CD8-positive, alpha-beta memory T cell (primary cell): ENCODE results near the gene SEC14L5. TPM values are rescaled to one million over a fixed set of nuclear protein-coding genes. Genes with fewer than 3 reads are reported as not detected.

ENCODE experiments used
- CTCF ChIA-PET: fragments of 350-600 bp; sonication (Branson Sonifier 250); formaldehyde crosslinking; loops from one replicate; lab custom pipeline; 2021; ENCODE audit warnings: antibody characterized with exemption; lab: Charles Lee
- POLR2A ChIA-PET: fragments of 350-600 bp; sonication (Branson Sonifier 250); formaldehyde crosslinking; loops from one replicate; lab custom pipeline; 2021; ENCODE audit warnings: antibody characterized with exemption; lab: Charles Lee
- DNase-seq, 5 donors: peaks; one replicate each; pipeline versions ENCODE4 v3.0.0 to v3.0.0-alpha.2; 2020 to 2022; ENCODE audit warnings: mixed read lengths in 1 of 5
- H3K27ac ChIP-seq: one replicate; pipeline ENCODE4 v1.7.0; 2013; ENCODE audit warnings: low read depth, mild to moderate bottlenecking, low read length, moderate library complexity
- H3K27me3 ChIP-seq: 2 replicates; pipeline ENCODE4 v1.7.0; 2013; ENCODE audit warnings: low read length, mild to moderate bottlenecking; ENCODE audit not compliant: insufficient read depth, poor library complexity, severe bottlenecking
- H3K36me3 ChIP-seq: 2 replicates; pipeline ENCODE4 v1.7.0; 2013; ENCODE audit warnings: mild to moderate bottlenecking, low read length, moderate library complexity; ENCODE audit not compliant: insufficient read depth
- H3K4me1 ChIP-seq: 2 replicates; pipeline ENCODE4 v1.7.0; 2013; ENCODE audit warnings: mild to moderate bottlenecking, low read length, moderate library complexity; ENCODE audit not compliant: insufficient read depth
- H3K4me3 ChIP-seq: 2 replicates; pipeline ENCODE4 v1.7.0; 2013; ENCODE audit warnings: mild to moderate bottlenecking, low read length
- H3K9me3 ChIP-seq: 2 replicates; pipeline ENCODE4 v1.7.0; 2013; ENCODE audit warnings: mild to moderate bottlenecking, low read length
- H3K27ac Mint-ChIP-seq, 8 donors: one replicate each; pipeline ENCODE4 v1.8.0; 2020 to 2021; ENCODE audit warnings: mixed read lengths in 8 of 8, mild to moderate bottlenecking in 6 of 8, inconsistent platforms in 3 of 8, moderate library complexity in 3 of 8
- H3K27me3 Mint-ChIP-seq, 2 donors: one replicate each; pipeline ENCODE4 v1.8.0; 2020 to 2021; ENCODE audit warnings: mixed read lengths in 2 of 2, mild to moderate bottlenecking in 1 of 2, moderate library complexity in 1 of 2
- H3K36me3 Mint-ChIP-seq, 3 donors: one replicate each; pipeline ENCODE4 v1.8.0; 2020 to 2021; ENCODE audit warnings: mixed read lengths in 3 of 3, inconsistent platforms in 1 of 3, mild to moderate bottlenecking in 1 of 3
- H3K4me1 Mint-ChIP-seq, 3 donors: one replicate each; pipeline ENCODE4 v1.8.0; 2020 to 2021; ENCODE audit warnings: mixed read lengths in 3 of 3, inconsistent platforms in 1 of 3, mild to moderate bottlenecking in 1 of 3
- H3K4me3 Mint-ChIP-seq, 7 donors: one replicate each; pipeline ENCODE4 v1.8.0; 2020 to 2021; ENCODE audit warnings: mixed read lengths in 7 of 7, mild to moderate bottlenecking in 6 of 7, moderate library complexity in 4 of 7, inconsistent platforms in 2 of 7
- H3K9me3 Mint-ChIP-seq, 5 donors: one replicate each; pipeline ENCODE4 v1.8.0; 2020 to 2022; ENCODE audit warnings: mixed read lengths in 5 of 5, mild to moderate bottlenecking in 3 of 5, moderate library complexity in 2 of 5, inconsistent platforms in 1 of 5
- polyA plus RNA-seq: library from polyadenylated mRNA; unstranded; fragments of 300-500 nt; fragmentation: Illumina TruSeq; gene quantifications from one replicate; pipeline ENCODE4 v1.2.3, GENCODE V29; 2021
- total RNA-seq, 2 experiments: library from RNA; stranded (reverse); gene quantifications; one replicate each; pipeline ENCODE4 v1.2.3, GENCODE V29; 2021

Gene SEC14L5
- total and polyA plus RNA-seq, 3 experiments from 2014 or later, result not detected

DNA sequence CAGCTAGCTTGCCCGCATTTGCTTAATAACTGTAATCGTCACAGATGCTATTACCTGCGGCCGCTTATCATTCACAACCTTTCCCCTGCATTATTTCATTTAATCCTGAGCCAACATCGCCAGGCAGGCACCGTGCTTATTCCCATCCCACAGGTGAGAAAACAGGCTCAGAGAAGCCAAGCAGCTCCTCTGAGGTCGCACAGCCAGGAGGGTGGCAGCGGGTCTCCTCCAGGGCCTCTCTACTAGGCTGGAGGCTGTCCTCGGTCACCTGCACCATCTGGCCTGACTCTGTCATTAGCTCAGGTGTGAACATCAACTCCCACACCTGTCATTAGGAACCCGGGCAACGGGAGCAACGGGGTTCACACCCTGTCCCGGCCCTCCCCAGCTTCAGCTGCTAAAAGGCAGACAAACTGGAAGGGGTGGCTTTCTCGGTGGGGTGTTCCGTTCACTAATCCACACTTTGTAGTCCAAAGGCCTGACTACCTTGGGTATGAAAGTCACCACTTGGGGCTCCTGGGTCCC lies 24.2 kb upstream of the SEC14L5 start:
- Histone ChIP-seq H3K4me1 (no peaks in the 10 kb centered on the region), H3K27ac (no peak overlapping the region), H3K4me3 (no peak overlapping the region), H3K27me3 (no peaks in the 10 kb centered on the region), H3K36me3 (no peaks in the 10 kb centered on the region), H3K9me3 (no peaks in the 10 kb centered on the region)
- Mint-ChIP-seq H3K4me1 (peaks cover 5 to 11% (median 7%) of the 10 kb centered on the region in 3 donors), H3K27me3 (peaks cover 29 to 35% of the 10 kb centered on the region in 2 donors), H3K27ac (no peak overlapping the region), H3K4me3 (no peak overlapping the region), H3K9me3 (peaks cover 0 to 4% (median 0%) of the 10 kb centered on the region in 5 donors), H3K36me3 (peaks cover 0 to 9% (median 0%) of the 10 kb centered on the region in 3 donors)
- ChIA-PET CTCF (no interaction called here), POLR2A (no interaction called here)
- DNase-seq, result no peak

DNA sequence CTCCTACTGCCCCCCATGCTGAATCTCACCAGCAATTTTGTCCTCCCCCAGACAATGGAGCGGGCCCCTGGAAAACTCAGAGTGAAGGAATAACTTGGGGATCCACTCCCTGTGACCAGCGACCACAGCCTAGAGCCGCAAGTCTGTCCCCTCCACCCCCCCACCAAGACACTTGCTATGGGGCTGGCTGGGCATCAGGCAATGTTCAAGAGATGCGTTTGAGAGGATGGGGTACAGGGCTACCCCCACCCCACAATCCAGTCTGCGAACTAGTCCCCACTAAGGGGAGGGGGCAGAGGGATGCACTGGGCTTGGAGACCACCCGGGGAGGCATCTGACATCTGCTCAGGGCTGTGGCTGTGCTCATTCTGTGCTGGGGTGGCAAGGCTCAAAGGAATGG lies 23.5 kb upstream of the SEC14L5 start:
- no peak overlapping the region for H3K4me3 ChIP-seq
- Mint-ChIP-seq H3K4me3 (peak overlapping the region in 1 of 7 donors; percentile 32), H3K9me3 (peaks cover 0 to 4% (median 0%) of the 10 kb centered on the region in 5 donors), H3K4me1 (peaks cover 5 to 11% (median 7%) of the 10 kb centered on the region in 3 donors), H3K36me3 (peaks cover 0 to 4% (median 0%) of the 10 kb centered on the region in 3 donors), H3K27me3 (peaks cover 29 to 35% of the 10 kb centered on the region in 2 donors), H3K27ac (no peak overlapping the region)
- no peaks in the 10 kb centered on the region for H3K9me3 ChIP-seq
- ChIA-PET POLR2A (no interaction called here), CTCF (no interaction called here)
- no peaks in the 10 kb centered on the region for H3K4me1 ChIP-seq
- no peak overlapping the region for H3K27ac ChIP-seq
- H3K36me3 ChIP-seq, result no peaks in the 10 kb centered on the region
- no peaks in the 10 kb centered on the region for H3K27me3 ChIP-seq
- no peak for DNase-seq

DNA sequence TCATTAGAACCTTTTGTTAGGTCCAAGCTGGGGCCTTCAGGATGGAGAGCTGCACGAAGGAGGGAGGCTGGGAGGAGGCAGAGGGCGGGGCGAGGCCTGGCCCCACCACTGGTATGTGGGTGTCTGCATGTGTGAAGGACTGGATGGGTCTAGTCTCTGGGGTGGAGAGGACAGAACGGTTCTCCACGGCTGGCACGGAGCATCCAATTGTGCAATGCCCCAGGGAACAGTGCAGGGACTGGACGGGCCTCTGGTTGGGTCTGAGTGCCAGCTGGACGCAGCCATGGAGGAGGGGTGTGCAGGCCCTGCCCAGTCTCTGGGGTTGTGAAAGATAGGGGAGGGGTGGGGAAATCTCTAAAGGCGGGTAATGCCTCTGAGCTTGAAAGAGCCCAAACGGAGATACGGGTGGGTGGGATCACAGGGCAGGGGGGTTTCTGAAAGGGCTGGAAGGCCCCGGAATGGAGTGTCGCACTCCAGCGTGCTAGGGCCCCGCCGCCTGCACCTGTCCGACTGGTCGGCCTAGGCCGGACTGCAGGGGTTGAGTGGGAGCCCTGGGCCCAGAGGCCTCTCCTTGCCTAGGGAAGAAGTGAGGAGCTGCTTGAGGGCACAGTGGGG lies 22.8 kb upstream of the SEC14L5 start:
- Histone ChIP-seq H3K4me3 (no peak overlapping the region), H3K36me3 (no peaks in the 10 kb centered on the region), H3K4me1 (no peaks in the 10 kb centered on the region), H3K27me3 (no peaks in the 10 kb centered on the region), H3K9me3 (no peaks in the 10 kb centered on the region), H3K27ac (no peak overlapping the region)
- no peaks in the 10 kb centered on the region for H3K36me3 Mint-ChIP-seq
- peaks cover 5 to 11% (median 7%) of the 10 kb centered on the region in 3 donors for H3K4me1 Mint-ChIP-seq
- H3K9me3 Mint-ChIP-seq, result no peaks in the 10 kb centered on the region
- peaks cover 28 to 35% of the 10 kb centered on the region in 2 donors for H3K27me3 Mint-ChIP-seq
- no peak overlapping the region for H3K4me3 Mint-ChIP-seq
- DNase-seq, result no peak
- ChIA-PET CTCF (no interaction called here), POLR2A (no interaction called here)
- no peak overlapping the region for H3K27ac Mint-ChIP-seq

DNA sequence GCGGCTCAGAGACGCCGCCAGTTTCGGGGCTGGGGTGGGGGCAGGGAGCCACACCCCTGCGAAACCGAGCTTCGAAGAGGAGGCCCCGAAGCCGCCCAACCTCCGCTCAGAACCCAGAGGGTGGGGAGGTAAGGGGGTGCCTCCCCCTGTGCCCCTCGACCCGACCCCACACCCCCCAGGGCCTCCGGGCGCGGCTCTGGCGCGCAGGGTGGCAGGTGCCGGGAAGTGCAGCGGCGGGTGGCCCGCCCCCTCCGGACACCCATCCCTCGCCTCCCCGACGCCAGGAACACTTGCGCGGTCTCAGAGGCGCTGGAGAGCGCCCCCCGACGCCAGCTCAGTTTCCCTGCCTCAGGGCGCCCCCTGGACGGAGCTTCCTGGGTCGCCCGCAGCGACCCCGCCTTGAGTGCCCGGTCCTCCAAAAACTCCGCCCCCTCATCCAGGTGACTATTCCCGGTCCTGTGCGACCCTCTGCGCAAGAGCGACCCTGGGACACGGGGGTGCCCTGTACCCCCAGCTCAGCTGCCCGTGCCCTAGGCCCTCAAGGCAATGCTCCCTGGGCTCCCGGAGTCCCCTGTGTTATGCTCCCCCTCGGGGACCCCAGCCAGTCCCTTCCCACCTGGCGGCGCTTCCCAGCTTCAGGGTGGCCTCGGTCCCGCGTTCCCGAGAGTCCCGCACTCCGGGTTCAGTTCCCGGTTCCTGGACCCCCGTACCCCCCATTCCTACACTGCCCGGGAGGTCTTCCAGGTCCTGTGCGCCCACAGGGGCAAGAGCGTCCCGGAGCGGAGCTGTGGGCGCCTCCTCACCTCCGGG lies 21.7 kb upstream of the SEC14L5 start:
- Mint-ChIP-seq H3K36me3 (no peaks in the 10 kb centered on the region), H3K27ac (no peak overlapping the region), H3K4me3 (peak overlapping the region in 6 of 7 donors; percentile 26 to 79 (median 50)), H3K4me1 (peaks cover 5 to 11% (median 7%) of the 10 kb centered on the region in 3 donors), H3K9me3 (no peaks in the 10 kb centered on the region), H3K27me3 (peaks cover 27 to 39% of the 10 kb centered on the region in 2 donors)
- no peaks in the 10 kb centered on the region for H3K36me3 ChIP-seq
- H3K4me1 ChIP-seq, result no peaks in the 10 kb centered on the region
- no peaks in the 10 kb centered on the region for H3K9me3 ChIP-seq
- no peak overlapping the region for H3K4me3 ChIP-seq
- ChIA-PET POLR2A (no interaction called here), CTCF (no interaction called here)
- H3K27ac ChIP-seq, result no peak overlapping the region
- no peaks in the 10 kb centered on the region for H3K27me3 ChIP-seq
- DNase-seq, result no peak

DNA sequence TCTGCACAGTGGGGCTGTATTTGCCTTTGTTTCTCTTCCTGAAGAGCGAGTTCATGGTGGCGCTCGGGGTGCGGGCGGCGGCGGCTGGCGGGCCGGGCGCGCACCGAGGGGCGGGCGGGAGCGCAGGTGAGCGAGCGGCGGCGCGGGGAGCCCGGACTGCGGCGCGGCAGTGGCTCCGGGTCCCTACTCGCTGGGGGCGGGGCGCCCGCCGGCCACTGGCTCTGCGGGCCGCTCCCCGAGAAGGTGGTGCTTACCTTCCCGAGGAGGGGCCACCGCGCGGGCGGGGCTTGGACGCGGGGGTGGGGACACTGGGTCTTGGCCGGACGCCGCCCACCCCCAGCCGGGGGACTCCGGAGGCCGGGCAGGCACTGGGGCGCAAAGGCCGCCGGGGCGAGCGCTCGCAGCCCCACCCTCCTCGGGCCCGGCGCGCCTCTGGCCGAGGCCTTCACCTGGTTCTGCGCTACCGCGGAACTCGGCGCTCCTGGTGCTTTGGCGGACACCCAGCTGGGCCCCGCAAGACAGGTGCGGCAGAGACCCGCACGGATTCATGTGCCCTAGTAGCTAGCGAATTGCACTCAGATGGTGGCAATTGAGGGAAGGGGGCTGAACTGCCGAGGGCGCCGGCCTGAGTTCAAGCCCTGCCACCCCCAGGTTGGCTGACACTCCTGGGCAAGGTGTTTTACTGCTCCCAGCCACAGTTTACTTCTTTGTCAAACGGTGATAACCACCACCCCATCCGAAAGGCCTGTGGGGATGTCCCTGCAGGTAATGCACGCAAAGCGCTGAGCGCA lies 20.9 kb upstream of the SEC14L5 start, which contains the start of gene PPL:
TSS of gene PPL (minus strand) at position 158 of the 791 bp plus-strand sequence. CDS start at position 55, 103 bp downstream.
- H3K4me3 ChIP-seq, result no peak within 1 kb of the TSS
- no peaks in the 10 kb centered on the region for H3K4me1 ChIP-seq
- H3K36me3 ChIP-seq, result no peaks in the 10 kb centered on the region
- H3K36me3 Mint-ChIP-seq, result no peaks in the 10 kb centered on the region
- DNase-seq, result no peak
- H3K27ac Mint-ChIP-seq, result no peak within 1 kb of the TSS
- H3K27me3 ChIP-seq, result no peaks in the 10 kb centered on the region
- no peaks in the 10 kb centered on the region for H3K9me3 Mint-ChIP-seq
- H3K4me3 Mint-ChIP-seq, result peak within 1 kb of the TSS in 6 of 7 donors; percentile 29 to 79 (median 54)
- no peaks in the 10 kb centered on the region for H3K9me3 ChIP-seq
- ChIA-PET CTCF (no interaction called here), POLR2A (no interaction called here)
- peaks cover 5 to 11% (median 7%) of the 10 kb centered on the region in 3 donors for H3K4me1 Mint-ChIP-seq
- H3K27me3 Mint-ChIP-seq, result peaks cover 27 to 40% of the 10 kb centered on the region in 2 donors
- H3K27ac ChIP-seq, result no peak within 1 kb of the TSS

DNA sequence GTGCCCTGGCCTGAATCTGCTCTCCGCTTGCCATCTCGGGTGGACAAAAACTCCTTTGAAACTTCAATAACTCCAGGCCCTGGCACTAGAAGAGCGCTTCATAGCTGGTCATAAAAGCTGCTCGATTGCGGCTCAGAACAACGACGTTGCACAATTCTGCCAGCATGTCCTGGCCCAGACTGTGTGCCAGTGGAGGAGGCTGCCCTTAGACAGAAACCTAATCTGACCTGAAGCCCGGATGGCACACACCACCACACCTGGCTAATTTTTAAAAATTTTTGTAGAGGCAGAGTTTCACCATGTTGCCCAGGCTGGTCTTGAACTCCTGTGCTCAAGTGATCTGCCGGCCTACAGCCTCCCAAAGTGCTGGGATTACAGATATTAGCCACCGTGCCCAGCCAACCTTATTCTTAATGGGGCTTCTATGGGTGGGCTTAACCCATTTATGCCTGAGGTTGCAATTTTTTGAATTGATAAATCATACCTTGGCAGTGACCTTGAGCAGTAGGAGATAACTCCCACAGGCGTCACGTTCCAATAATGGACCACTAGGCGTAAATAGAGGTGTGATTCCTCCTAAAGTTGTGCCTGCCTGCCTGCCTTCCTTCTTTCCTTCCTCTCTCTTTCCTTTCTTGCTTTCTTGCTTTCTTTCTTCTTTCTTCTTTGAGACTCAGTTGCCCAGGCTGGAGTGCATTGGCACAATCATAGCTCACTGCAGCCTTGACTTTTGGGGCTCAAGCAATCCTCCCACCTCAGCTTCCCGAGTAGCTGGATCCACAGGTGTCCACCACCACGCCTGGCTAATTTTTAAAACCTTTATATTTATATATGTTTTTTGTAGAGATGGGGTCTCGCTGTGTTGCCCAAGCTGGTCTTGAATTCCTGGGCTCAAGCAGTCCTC lies 20.1 kb upstream of the SEC14L5 start:
- Histone ChIP-seq H3K4me3 (no peak overlapping the region), H3K9me3 (no peaks in the 10 kb centered on the region), H3K4me1 (no peaks in the 10 kb centered on the region), H3K36me3 (no peaks in the 10 kb centered on the region), H3K27me3 (no peaks in the 10 kb centered on the region), H3K27ac (no peak overlapping the region)
- ChIA-PET POLR2A (no interaction called here), CTCF (no interaction called here)
- DNase-seq, result no peak
- peaks cover 29 to 42% of the 10 kb centered on the region in 2 donors for H3K27me3 Mint-ChIP-seq
- H3K4me1 Mint-ChIP-seq, result peaks cover 5 to 11% (median 7%) of the 10 kb centered on the region in 3 donors
- no peaks in the 10 kb centered on the region for H3K9me3 Mint-ChIP-seq
- H3K36me3 Mint-ChIP-seq, result no peaks in the 10 kb centered on the region
- H3K27ac Mint-ChIP-seq, result no peak overlapping the region
- peak overlapping the region in 6 of 7 donors; percentile 13 to 60 (median 44) for H3K4me3 Mint-ChIP-seq

DNA sequence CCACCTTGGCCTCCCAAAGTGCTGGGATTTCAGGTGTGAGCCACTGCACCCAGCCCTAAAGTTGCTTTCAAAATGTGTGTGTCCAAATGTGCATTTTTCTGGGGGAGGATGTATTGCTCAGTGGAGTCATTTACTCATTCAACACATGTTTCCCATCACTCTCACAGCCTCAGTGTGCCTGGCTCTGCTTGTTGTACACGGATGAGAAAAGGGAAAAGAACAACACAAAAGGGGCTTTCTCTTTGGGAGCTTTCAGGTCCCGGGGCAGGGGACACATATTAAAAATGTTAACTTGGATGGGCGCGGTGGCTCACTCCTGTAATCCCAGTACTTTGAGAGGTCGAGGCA lies 19.5 kb upstream of the SEC14L5 start:
- Histone ChIP-seq H3K27me3 (no peaks in the 10 kb centered on the region), H3K4me3 (no peak overlapping the region), H3K4me1 (no peaks in the 10 kb centered on the region), H3K9me3 (no peaks in the 10 kb centered on the region), H3K36me3 (no peaks in the 10 kb centered on the region), H3K27ac (no peak overlapping the region)
- ChIA-PET CTCF (no interaction called here), POLR2A (no interaction called here)
- Mint-ChIP-seq H3K27me3 (peaks cover 28 to 42% of the 10 kb centered on the region in 2 donors), H3K4me1 (peaks cover 5 to 11% (median 7%) of the 10 kb centered on the region in 3 donors), H3K27ac (peak overlapping the region in 1 of 8 donors; percentile 60), H3K9me3 (no peaks in the 10 kb centered on the region), H3K36me3 (no peaks in the 10 kb centered on the region), H3K4me3 (no peak overlapping the region)
- no peak for DNase-seq
